Endothelial cell of umbilical vein (primary cell): ENCODE data around the gene PLEKHG2. TPM values are rescaled to one million over a fixed set of nuclear protein-coding genes. Genes with fewer than 3 reads are reported as not detected.

Experiments
- BruUV-seq: library from RNA; stranded (reverse); fragments of 400-500 nt; replicated peaks from 2 replicates; lab custom pipeline; 2021; lab: Mats Ljungman, UMichigan
- CTCF ChIA-PET: fragments of 300-600, 350-600 bp; sonication (Branson Sonifier 250); formaldehyde crosslinking; loops from one replicate; lab custom pipeline; 2021; ENCODE audit warnings: antibody characterized with exemption, inconsistent platforms; lab: Charles Lee
- POLR2A ChIA-PET: fragments of 300-600, 350-600 bp; sonication (Branson Sonifier 250); formaldehyde crosslinking; loops from one replicate; lab custom pipeline; 2021; ENCODE audit warnings: antibody characterized with exemption, inconsistent platforms; lab: Charles Lee
- DNase-seq: peaks from one replicate; pipeline ENCODE4 v3.0.0-alpha.2; 2011; ENCODE audit warnings: low read depth, low spot score
- FAIRE-seq: peaks from 2 replicates; lab custom pipeline; 2011; peaks lifted over from hg19 to GRCh38; lab: Jason Lieb, UNC
- H2AFZ ChIP-seq: 2 replicates; pipeline ENCODE4 v1.6.0; 2012; ENCODE audit warnings: low read depth, low read length, control low read depth, inconsistent platforms
- H3K27ac ChIP-seq: 2 replicates; pipeline ENCODE4 v1.5.1; 2011; ENCODE audit warnings: low read depth, mild to moderate bottlenecking, control low read depth, low read length, moderate library complexity; ENCODE audit not compliant: insufficient read depth
- H3K27me3 ChIP-seq, 2 experiments: 2 replicates each; pipeline versions ENCODE4 v1.6.0 to v1.6.1; 2011; ENCODE audit warnings: low read length in 2 of 2, mixed read lengths in 1 of 2; ENCODE audit not compliant: control insufficient read depth in 2 of 2, insufficient read depth in 2 of 2
- H3K36me3 ChIP-seq, 2 experiments: 2 replicates in 1 of 2; 3 replicates in 1 of 2; pipeline ENCODE4 v1.5.1; 2011; ENCODE audit warnings: low read length in 2 of 2, mild to moderate bottlenecking in 1 of 2, moderate library complexity in 1 of 2; ENCODE audit not compliant: control insufficient read depth in 2 of 2, insufficient read depth in 2 of 2; ENCODE audit errors: extremely low read depth in 1 of 2
- H3K4me1 ChIP-seq: 3 replicates; pipeline ENCODE4 v1.5.1; 2011; ENCODE audit warnings: mild to moderate bottlenecking, low read length; ENCODE audit not compliant: control insufficient read depth, insufficient read depth; ENCODE audit errors: extremely low read depth
- H3K4me2 ChIP-seq: 2 replicates; pipeline ENCODE4 v1.6.1; 2011; ENCODE audit warnings: low read length, control low read depth, mixed read lengths; ENCODE audit not compliant: insufficient read depth
- H3K4me3 ChIP-seq, 3 experiments: fragments of 200-600 bp in 1 of 3; sonication (generic), shearing (Covaris generic) in 1 of 3; replicated peaks in 1 of 3; 2 replicates each; pipeline ENCODE4 v1.5.1; 2011 to 2016; ENCODE audit warnings: control low read depth in 3 of 3, low read length in 3 of 3, mild to moderate bottlenecking in 2 of 3, inconsistent platforms in 1 of 3, low read depth in 1 of 3, moderate library complexity in 1 of 3; ENCODE audit not compliant: insufficient read depth in 1 of 3
- H3K79me2 ChIP-seq: 2 replicates; pipeline ENCODE4 v1.6.0; 2012; ENCODE audit warnings: low read length, inconsistent platforms; ENCODE audit not compliant: control insufficient read depth, insufficient read depth
- H3K9ac ChIP-seq: replicated peaks from 2 replicates; pipeline ENCODE3; 2011; ENCODE audit warnings: low read length, control low read depth; ENCODE audit not compliant: insufficient read depth; ENCODE audit errors: extremely low read depth
- H3K9me1 ChIP-seq: replicated peaks from 3 replicates; pipeline ENCODE4 v1.6.0; 2011; ENCODE audit warnings: mild to moderate bottlenecking, low read length; ENCODE audit not compliant: control insufficient read depth, insufficient read depth; ENCODE audit errors: extremely low read depth
- H3K9me3 ChIP-seq: replicated peaks from 2 replicates; pipeline ENCODE4 v1.5.1; 2012; ENCODE audit warnings: low read length, inconsistent platforms; ENCODE audit not compliant: control insufficient read depth, insufficient read depth
- H4K20me1 ChIP-seq: replicated peaks from 2 replicates; pipeline ENCODE3; 2011; ENCODE audit warnings: mild to moderate bottlenecking, low read length; ENCODE audit not compliant: control insufficient read depth, insufficient read depth; ENCODE audit errors: extremely low read depth
- CTCF ChIP-seq, 2 donors: IDR thresholded peaks; 1 replicate in 1 of 2; 2 replicates in 1 of 2; pipeline ENCODE4 v1.5.1; 2011; ENCODE audit warnings: low read length in 2 of 2, mild to moderate bottlenecking in 2 of 2, moderate library complexity in 2 of 2, control low read depth in 1 of 2, inconsistent platforms in 1 of 2, low read depth in 1 of 2; ENCODE audit not compliant: insufficient read depth in 1 of 2; ENCODE audit errors: extremely low read depth in 1 of 2
- EZH2 ChIP-seq: IDR thresholded peaks from 2 replicates; pipeline ENCODE4 v1.6.1; 2012; ENCODE audit warnings: borderline replicate concordance, low read depth, mild to moderate bottlenecking, moderate library complexity, low read length, inconsistent platforms; ENCODE audit not compliant: severe bottlenecking
- FOS ChIP-seq: IDR thresholded peaks from 2 replicates; pipeline ENCODE4 v1.6.1; 2011; ENCODE audit warnings: mild to moderate bottlenecking, low read length, moderate library complexity, borderline replicate concordance; ENCODE audit not compliant: insufficient read depth
- MAX ChIP-seq: IDR thresholded peaks from 2 replicates; pipeline ENCODE4 v1.6.1; 2011; ENCODE audit not compliant: insufficient read depth, insufficient read length
- POLR2A ChIP-seq: IDR thresholded peaks from 2 replicates; pipeline ENCODE4 v1.6.1; 2012; ENCODE audit warnings: low read depth, mild to moderate bottlenecking, control low read depth, low read length
- dilution Hi-C: fragments of 300-500 bp; cut with MboI; formaldehyde crosslinking; loops from one replicate; pipeline ENCODE4 v1.15.0; 2019; ENCODE audit warnings: low sequenced_read_pairs; ENCODE audit not compliant: extremely low pct_ligation_motif_present
- intact Hi-C: fragments of 100-400 bp; cut with micrococcal nuclease; formaldehyde crosslinking; loops from one replicate; pipeline ENCODE4 v1.10.0; 2022
- polyA plus RNA-seq, 4 experiments: library from polyadenylated mRNA; depleted of rRNA in 3 of 4; stranded (reverse) in 3 of 4; unstranded in 1 of 4; fragments of >200 nt; gene quantifications; 2 replicates each; pipeline versions ENCODE4 v1.2.1 to v1.2.3, GENCODE V29; 2011 to 2012; ENCODE audit warnings: missing spikeins in 1 of 4
- total RNA-seq: library from RNA; stranded (reverse); gene quantifications from 2 replicates; pipeline ENCODE4 v1.2.3, GENCODE V29; 2021

The PLEKHG2 gene
- total and polyA plus RNA-seq, 2 donors (not counting 3 experiments of a cell fraction or from before 2014, with no cell fraction given) = 44.7 to 74.1 TPM

- Histone ChIP-seq H3K4me1 (peaks cover 20% of the 10 kb centered on the region), H3K27ac (peak overlapping the region; percentile 94), H3K36me3 (peaks cover 6 to 9% of the 10 kb centered on the region in 2 experiments), H3K4me3 (peak overlapping the region; percentile 85 to 98 (median 94)), H4K20me1 (no peaks in the 10 kb centered on the region), H3K9me3 (no peaks in the 10 kb centered on the region), H3K27me3 (no peaks in the 10 kb centered on the region), H3K4me2 (peak overlapping the region; percentile 84), H3K79me2 (peaks cover 67% of the 10 kb centered on the region), H3K9me1 (no peaks in the 10 kb centered on the region), H3K9ac (peak overlapping the region; percentile 99), H2AFZ (no peak overlapping the region)
- TF ChIP-seq CTCF (IDR thresholded peaks at IDR 0.05; ENCODE audit: extremely low read depth in 1 of 2, insufficient read depth in 1 of 2, low read depth in 1 of 2, low read length in 2 of 2) = no peak
- TF ChIP-seq MAX = no peak
- TF ChIP-seq FOS = no peak
- no peak for TF ChIP-seq POLR2A
- no peak for TF ChIP-seq EZH2
- intact Hi-C loops = loop anchor here (10.0 kb wide), 1 partner anchor 88 kb away; the partner anchor contains the start of gene EID2B
- DNase-seq = no peak
- dilution Hi-C loops = no loop called here
- ChIA-PET POLR2A (interaction anchor here (3.2 kb wide), 1 partner anchor 11 kb away, joined by 16 read pairs; the partner anchor contains the start of gene RPS16), CTCF (interaction anchor here (1.5 kb wide), 1 partner anchor 11 kb away, joined by 3 read pairs; the partner anchor contains the start of gene RPS16)
- FAIRE-seq = peak; percentile 75
- no TSS peak for BruUV-seq
Observed at GRCh38 chr19:39446365-39447084, 34.1 kb downstream of the PLEKHG2 start.
